Suprapubic skin (tissue), 4 donors: ENCODE data around the gene SYT1.

Experiments
- EP300 ChIP-seq: sonication (generic); formaldehyde crosslinking; IDR thresholded peaks from one replicate; pipeline ENCODE4 v1.6.1; 2017; ENCODE audit warnings: antibody characterized with exemption
- POLR2A ChIP-seq, 2 donors: fragments of 450-650 bp; IDR thresholded peaks; one replicate each; pipeline ENCODE4 v1.6.1; 2017; ENCODE audit warnings: antibody characterized with exemption in 2 of 2, mild to moderate bottlenecking in 2 of 2, moderate library complexity in 2 of 2
- POLR2AphosphoS5 ChIP-seq, 3 donors: sonication (generic); formaldehyde crosslinking; IDR thresholded peaks; one replicate each; pipeline ENCODE4 v1.6.1; 2017; ENCODE audit warnings: antibody characterized with exemption in 3 of 3
- TF ChIP-seq, protein P1 (sequence below), 2 donors: fragments of 200-600 bp in 1 of 2; fragments of 450-650 bp in 1 of 2; sonication (generic) in 1 of 2; IDR thresholded peaks; one replicate each; pipeline ENCODE4 v1.5.1; 2016 to 2019; ENCODE audit warnings: antibody characterized with exemption in 2 of 2, mild to moderate bottlenecking in 1 of 2, moderate library complexity in 1 of 2

DNA sequence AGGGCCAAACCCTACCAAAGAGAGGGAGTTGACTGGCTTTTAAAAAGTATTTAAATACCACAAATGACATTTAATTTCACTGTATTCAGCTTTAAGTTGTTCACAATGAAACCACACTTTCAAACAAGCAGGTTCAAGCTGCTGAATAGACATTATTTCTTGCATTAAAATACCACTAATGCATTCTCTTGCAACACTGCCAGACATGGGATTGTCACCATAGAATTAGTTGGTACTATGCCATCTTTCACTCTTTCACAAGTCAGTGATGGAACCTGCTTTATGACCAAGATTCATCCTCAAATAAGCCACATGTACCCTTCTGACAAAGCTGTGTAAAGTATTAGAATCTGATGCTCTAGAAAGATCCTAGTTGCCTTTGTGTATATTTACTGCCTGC lies 586.8 kb downstream of the SYT1 start:
- TF ChIP-seq POLR2A (IDR thresholded peaks at IDR 0.05) (no peak), EP300 (no peak), POLR2AphosphoS5 (IDR thresholded peaks at IDR 0.05) (no peak)
- TF ChIP-seq, protein P1, sequence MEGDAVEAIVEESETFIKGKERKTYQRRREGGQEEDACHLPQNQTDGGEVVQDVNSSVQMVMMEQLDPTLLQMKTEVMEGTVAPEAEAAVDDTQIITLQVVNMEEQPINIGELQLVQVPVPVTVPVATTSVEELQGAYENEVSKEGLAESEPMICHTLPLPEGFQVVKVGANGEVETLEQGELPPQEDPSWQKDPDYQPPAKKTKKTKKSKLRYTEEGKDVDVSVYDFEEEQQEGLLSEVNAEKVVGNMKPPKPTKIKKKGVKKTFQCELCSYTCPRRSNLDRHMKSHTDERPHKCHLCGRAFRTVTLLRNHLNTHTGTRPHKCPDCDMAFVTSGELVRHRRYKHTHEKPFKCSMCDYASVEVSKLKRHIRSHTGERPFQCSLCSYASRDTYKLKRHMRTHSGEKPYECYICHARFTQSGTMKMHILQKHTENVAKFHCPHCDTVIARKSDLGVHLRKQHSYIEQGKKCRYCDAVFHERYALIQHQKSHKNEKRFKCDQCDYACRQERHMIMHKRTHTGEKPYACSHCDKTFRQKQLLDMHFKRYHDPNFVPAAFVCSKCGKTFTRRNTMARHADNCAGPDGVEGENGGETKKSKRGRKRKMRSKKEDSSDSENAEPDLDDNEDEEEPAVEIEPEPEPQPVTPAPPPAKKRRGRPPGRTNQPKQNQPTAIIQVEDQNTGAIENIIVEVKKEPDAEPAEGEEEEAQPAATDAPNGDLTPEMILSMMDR (IDR thresholded peaks at IDR 0.05) = no peak
